Embryonic facial prominence (tissue), 1 donor: ENCODE results near the gene CFAP410.
"Not testable (repeated sequence)": the region's sequence is repeated elsewhere in the genome, so short reads cannot be mapped to it uniquely, and the experiment has no call there.

Experiments
- DNase-seq: peaks from one replicate; pipeline ENCODE4 v3.0.0-alpha.2; 2016; ENCODE audit errors: extremely low spot score

The CFAP410 gene

DNA sequence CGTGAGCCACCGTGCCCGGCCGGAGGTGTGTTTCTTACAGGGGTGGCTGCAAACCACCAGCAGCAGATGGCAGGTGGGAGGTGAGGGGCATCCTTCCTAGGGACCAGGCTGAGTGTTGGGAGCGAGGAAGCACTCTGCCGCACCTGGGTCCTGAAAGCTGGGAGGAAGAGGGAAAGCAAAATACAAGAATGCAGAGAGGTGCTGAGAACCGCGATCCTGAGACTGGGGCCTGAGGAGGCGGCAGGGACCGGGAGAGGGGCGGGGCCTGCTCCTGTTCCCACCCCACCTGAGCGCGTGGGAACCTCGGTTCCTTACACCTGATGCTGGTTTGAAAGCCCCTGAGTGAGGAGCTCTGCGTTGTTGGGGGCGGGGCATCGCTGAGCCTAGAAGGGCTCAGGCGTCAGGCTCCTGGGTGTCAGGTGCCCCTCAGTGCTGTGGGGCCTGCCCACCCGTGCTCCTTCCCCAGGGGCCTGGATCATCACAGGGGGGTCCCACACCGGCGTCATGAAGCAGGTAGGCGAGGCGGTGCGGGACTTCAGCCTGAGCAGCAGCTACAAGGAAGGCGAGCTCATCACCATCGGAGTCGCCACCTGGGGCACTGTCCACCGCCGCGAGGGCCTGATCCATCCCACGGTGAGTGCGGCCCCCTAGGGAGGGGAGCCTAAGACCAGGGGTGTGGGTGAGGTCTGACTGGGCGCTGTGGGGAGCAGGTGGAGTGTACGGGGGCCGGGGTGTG, 29.7 kb upstream of the CFAP410 start:
- DNase-seq: no peak

DNA sequence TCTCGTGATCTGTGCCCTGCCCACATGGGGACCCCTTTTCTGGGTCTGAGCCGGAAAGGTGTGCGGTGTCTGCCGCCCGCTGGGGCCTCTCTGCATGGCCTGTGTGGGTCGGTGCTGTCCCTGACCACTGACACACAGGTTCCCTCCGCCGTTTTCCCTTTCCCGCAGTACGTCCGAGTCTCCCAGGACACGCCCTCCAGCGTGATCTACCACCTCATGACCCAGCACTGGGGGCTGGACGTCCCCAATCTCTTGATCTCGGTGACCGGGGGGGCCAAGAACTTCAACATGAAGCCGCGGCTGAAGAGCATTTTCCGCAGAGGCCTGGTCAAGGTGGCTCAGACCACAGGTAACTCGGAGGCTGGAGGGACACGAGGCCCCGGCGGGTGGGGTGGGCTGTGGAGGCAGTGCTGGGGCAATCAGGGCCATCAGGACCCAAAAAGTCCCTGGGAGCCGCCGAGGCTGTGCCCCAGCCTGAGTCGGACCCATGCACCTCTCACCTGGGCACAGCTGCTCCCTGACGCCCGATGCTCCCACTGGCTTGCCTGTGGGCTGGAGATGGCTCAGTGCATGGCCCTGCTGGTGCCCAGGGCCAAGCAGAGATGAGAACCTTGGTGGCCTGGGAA, 27.5 kb upstream of the CFAP410 start:
- no peak for DNase-seq

DNA sequence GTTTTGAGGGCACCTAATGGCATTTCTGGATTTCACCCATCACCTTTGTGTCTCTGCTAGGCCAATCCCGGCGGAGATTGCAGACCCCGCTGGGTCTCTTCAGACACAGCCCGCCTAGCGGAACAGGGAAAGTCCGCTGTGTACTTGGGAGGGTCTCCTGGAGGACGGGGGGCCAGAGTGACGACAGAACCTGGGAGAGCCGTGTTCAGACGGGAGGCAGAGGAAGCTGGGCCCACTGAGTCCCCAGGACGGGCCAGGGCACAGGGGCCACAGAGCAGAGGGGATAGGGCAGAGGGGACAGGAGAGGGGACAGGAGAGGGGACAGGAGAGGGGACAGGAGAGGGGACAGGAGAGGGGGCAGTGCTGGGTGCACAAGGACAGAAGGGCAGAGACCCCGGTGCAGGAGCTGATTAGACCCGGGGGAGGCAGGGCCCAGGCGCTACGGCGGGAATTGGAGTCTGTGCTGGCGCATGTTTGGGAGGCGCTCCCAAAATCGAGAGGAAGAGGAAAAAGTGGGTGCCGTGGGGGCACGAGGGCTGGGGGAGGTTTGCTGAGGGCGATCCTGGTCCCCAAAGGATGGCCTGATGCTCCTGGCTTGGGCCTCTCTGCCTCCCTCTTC, 26.9 kb upstream of the CFAP410 start:
- DNase-seq: no peak

DNA sequence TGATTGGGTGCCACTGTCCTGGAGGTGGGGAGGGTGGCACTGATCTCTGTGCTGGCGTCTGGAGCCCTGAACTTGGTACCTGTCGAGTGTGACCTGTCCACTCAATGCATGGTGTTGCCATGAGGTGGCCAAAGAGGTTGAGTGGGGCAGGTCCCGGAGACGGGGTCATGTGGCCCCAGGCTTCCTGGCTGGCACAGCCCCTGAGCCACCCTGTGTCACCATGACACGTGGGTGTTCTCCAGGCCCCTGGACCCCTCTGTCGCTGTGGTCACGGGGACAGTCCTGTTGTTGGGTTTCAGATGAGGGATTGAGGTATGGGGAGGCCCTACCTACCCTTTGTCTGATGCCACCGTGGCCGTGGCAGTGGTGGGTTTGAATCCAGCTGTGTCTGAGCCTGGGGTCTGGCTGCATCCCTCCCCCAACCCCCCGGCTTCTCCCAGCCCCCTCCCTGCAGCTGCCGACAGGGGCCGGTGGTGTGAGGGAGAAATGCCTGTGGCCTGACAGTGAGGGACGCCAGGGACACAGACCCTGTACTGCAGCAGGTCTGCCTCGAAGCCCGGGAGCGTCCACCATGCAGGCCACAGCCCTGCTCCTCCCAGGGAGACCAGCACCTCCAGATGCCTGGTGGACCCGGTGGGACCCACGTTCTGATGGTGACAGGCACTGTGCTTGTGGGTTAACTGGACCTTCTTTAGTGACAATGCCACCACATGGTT, 26.2 kb upstream of the CFAP410 start:
- no peak for DNase-seq

DNA sequence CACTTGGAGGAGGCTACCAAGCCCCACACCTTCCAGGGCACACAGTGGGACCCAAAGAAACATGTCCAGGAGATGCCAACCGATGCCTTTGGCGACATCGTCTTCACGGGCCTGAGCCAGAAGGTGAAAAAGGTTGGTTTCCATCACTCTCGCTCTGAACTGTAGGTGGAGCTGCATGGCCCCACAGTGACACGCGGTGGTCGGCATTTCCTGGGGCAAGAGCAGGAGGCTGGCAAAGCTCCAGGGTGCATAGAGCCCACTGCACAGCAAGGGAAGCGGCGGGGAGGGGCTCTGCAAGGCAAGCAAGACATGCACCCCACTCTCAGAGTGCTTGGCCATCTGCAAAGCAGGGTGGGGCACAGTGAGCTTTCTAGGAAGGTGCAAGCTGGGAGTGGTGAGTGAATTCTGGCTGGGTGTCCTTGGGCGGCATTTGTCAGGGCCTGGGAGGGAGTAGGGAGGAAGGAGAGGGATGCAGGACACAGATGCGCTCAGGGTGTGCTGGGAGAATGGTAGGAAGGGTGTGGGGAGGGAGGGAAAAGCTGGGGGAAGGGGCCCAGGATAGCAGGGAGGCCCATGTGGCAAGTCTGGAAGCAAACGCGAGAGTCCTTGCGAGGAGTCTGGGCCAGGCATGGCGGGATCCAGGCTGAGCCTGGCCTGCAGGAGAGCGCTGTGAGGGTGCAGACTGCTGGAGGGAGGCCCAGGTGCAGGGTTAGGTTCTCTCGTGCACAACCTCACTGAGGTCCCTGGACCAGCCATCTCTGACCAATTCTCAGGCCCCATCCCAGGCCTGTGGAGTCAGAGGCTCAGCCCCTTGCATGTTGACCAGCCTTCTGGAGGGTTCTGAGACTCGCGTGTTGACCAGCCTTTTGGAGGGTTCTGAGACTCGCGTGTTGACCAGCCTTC, 25.2 kb upstream of the CFAP410 start:
- DNase-seq: no peak

DNA sequence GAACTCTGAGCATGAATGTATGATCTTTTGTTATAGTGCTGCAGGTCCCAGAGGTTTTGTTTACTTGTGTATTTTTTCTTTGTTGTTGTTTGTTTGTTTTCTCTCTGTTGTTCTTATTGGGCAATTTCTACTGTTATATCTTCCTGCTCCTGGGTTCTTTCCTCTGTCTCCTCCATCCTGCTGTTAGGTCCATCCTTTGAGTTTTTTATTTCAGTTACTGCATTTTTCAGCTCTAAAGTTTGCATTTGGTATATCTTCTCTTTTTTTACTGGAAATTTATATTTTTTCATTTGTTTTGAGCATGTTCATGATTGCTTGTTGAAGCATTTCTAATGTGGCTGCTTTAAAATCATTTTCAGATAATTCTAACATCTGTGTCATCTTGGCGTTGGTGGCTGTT, 24.1 kb upstream of the CFAP410 start:
- DNase-seq: no peak

DNA sequence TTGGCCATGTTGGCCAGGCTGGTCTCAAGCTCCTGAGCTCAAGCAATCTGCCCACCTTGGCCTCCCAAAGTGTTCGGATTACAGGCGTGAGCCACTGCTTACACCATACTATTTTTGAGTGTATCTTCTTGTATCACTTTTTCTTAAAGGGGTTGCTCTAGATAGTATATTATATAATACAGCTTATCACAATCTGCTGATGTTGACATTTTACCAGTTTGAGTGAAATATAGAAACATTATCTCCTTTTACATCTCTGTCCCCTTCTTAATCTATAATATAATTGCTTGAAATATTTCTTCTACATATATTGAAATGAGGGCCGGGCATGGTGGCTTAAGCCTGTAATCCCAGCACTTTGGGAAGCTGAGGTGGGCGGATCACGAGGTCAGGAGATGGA, 22.7 kb upstream of the CFAP410 start:
- not testable (repeated sequence) for DNase-seq

DNA sequence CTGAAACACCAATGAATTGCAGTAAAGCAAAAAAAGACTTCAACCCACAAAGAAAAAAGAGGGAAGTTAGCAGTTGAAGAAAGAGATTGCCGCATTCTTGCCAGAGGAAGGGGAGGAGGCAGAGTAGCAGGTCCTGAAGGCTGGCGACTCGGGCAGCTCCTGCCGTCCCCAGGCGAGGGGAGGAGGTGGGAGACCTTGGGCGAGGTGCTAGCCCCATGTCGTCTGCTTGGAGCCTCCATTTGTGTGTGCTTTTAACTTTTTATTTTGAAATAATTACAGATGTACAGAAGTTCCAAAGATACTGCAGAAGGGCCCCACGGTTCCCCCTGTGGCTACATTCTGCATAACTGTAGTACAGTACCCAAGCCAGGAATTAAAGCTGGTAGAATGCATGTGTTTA, 21.0 kb upstream of the CFAP410 start:
- no peak for DNase-seq

DNA sequence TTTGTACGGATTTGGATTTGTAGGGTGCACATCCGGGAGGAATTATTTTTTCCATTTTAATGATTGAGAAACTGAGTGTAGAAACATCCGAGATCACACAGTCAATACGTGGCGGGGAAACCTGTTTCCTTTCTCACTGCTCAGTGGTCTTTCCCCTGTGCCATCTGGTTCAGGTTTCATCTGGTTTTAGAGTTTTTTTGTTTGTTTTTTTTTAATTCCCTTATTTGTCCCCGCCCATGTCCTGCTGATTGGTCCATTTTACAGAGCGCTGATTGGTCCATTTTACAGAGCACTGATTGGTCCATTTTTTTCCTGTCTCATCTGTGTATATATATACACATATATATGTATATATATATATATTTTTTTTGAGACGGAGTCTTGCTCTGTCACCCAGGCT, 20.2 kb upstream of the CFAP410 start:
- no peak for DNase-seq

DNA sequence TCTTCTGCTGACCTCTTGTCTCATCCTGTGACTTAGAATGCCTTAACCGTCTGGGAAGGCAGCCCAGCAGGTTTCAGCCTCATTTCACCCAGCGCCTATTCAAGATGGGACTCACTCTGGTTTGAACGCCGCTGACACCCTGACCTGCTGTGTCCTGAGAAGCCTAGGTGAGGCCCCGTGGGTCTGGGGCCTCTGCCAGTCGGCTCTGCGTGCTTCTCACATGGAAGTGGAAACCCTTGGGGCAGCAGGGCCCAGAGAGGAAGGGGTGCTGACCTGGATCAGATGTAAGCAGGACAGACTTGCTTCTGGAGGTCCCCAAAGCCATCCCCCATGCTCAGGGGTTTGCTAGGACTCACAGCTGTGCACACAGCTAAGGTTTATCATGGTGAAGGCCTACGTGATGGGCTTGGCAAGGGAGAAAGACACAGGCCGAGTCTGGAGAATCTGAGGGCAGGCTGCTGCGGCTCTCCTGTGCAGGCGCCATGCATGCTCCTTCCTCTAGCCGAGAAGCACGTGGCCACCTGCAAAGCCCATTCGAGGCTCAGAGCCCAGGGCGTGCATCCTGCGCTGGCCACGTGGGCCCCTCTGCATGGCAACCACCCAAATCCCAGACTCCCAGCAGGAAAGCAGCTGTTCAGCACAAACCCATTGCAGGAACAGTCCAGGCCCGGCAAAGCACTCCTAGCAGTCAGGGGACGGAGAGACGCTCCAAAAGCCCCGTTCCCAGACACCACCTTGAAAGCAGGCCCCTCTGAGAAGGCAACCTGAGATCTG, 18.1 kb upstream of the CFAP410 start:
- no peak for DNase-seq

DNA sequence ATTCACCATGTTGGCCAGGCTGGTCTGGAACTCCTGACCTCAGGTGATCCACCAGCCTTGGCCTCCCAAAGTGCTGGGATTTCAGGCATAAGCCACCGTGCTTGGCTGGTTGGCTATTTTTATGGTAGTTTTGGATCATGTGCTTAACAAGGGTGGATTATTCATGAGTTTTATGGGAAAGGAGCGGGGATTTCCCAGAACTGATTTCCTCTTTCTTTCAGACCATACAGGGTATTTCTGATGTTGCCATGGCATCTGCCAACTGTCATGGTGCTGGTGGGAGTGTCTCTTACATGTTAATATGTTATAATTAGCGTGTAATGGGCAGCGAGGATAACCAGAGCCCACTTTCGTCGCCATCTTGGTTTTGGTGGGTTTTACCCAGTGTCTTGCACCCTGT, 17.4 kb upstream of the CFAP410 start:
- no peak for DNase-seq

DNA sequence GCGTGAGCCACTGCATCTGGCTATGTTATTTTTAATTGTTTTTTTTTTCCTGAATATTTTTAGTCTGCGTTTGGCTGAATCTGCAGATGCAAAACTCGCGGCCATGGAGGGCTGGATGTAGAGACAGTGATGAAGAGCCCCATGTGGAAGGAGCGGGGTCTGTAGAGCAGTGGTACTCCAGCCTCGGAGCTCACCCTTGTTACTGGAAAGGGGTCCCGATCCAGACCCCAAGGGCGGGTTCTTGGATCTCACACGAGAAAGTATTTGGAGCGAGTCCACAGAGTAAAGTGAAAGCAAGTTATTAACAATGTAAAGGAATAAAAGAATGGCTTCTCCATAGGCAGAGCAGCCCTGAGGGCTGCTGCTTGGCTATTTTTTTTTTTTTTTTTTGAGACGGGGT, 17.0 kb upstream of the CFAP410 start:
- no peak for DNase-seq

DNA sequence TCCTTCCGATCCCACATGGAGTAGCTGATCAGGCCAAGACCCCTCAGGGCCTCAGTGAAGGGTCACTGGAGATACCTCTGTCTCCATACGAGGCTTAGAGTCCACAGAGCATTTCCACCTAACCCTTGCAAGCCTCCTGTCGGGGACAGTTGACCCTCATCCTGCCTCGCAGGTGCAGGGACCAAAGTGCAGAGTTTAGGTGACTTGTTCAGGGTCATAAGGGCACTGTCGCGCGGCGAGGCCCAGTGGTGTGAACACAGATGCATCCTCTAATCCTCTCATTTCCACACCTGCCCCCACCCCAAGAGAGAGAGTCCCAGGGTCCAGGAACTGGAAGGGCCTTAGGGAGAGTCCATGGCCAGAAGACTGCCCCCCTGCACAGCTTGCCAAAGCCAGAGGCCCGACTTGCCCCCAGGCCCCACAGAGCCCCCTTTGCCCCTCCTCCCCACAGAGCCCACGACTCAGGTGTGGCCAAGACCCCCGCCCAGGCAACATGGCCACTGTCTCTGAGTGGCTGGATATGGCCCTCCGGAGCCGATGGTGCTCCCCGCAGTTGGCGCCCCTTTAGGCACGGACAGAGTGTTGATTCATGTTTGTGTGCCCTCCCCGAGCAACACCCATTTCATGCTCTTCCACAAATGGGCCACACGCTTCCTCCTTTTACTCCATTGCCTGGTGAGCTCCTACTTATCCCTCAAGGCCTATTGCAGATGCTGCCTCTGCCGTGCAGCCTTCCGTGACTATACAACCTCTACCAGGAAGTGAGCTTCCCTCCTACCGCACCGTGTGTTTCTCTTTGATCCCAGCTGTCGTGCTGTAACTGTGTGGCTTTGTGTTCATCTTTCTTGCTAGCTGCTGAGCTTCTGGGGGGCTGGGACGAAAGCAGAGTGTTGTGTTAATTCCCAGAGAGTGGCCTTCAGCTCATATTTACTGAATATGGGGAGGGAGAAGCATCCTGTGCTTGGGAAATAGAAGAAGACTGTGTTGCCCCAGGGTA, 15.9 kb upstream of the CFAP410 start:
- DNase-seq: no peak

DNA sequence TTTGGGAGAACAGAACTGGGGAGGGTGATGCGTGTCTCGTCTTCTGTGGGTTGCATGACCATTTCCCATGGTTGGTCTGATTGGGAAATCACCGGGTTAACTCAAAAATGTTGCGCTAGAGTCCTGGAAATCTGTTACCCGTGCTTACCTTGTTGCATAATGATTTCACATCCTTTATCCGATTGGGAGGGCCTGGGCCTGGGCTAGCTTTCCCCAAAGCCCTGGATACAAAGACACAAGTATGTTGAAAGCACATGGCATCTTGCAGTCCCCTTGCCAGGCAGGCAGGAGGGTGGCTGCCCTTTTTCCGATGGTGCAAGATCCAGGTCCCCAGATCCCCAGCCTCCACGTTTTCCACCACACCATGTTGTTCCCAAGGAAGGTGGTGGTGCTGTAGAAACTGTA, 14.8 kb upstream of the CFAP410 start:
- no peak for DNase-seq

DNA sequence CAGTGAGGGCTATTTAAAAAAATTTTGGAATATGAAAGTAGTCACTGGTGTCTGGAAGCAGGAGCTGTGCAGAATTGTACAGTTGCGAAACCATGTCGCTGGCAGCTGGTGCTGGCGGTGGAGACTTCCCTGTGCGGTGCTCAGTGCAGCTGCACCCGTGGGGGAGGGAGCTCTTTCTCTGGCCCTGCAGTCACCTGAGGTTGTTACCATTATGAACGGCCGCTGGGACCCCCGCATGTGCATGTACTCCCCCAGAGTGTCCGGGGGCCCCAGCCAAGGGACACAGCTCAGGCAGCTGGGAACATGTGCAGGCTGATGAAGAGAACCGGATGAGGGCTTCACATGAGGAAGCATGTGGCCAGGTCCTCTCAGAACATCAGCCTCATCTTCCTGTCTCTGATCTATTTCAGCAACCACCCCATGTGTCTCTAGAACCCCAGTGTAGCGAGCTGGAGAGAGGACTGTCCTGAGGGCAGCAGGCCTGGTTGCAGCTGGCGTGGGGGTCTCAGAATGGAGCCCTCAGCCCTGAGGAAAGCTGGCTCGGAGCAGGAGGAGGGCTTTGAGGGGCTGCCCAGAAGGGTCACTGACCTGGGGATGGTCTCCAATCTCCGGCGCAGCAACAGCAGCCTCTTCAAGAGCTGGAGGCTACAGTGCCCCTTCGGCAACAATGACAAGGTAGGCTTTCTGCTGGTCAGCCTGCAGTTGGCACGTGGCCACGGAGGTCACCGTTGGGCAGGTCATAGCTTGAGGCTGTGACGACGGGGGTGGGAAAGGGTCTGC, 14.2 kb upstream of the CFAP410 start, which contains the start of gene TRPM2:
Gene TRPM2 (plus strand): TSS at position 431 of the 780 bp plus-strand sequence. CDS start 80 bp downstream, at position 511.
- DNase-seq: no peak

DNA sequence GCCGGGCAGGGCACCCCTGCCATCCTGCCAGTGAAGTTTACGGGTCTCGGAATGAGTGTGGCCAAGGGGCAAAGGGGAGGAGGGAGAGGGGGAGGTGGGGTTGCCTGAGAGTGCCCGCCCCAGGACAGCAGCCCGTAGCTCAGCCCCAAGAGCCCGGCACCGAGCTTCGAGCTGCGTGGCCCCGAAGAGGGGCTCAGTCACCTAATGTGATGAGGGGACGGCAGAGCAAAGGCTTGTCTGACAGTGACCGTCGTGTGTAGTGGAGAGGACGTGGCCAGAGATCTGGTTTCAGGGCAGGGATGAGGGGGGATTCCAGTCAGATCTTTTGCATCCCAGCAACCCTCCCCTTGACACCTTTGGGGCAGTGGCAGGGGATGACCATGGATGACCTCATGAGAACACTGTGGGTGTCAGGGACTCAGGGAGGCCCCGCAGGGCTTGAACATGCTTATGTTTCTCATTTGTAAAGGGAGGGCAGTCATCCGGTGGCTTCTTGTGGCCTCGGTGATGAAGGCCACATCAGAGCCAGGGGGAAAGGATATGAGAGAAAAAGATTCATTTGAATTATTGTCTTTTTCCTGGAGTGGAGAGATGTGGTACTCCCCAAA, 13.2 kb upstream of the CFAP410 start:
- no peak for DNase-seq

DNA sequence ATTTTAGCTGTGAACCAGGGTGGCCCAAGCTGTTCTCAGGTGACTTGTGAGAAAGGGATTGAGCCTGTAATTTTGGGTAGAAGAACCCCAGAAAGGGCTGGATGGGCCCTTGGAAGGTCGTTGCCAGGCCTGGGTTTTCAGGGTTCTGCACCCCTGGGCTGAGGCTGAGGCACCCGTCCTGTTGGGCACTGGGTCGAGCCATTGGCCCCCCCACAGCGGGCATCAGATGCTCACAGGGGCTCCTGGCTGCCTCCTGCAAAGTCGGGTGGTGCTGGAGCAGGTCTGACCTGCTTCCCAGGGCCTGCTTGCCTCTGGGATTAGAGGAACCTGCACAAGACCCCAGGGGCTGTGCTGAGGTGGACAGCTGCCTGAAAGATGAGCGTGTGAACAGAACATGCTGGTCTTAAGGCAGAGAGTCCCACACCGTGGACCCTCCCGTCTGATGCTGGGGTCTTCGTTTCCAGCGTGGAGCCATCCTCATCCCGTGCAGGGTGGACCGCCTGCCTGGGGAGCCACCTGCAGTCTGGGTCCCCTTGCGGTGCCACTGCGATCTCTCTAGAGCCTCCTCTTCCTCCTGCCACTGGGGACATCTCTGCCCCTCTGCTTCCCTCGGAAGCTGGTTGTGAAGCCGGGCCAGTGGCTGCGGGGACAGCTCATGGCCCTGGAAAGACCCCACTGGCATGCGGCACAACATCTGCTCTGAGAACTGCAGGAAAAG, 12.5 kb upstream of the CFAP410 start:
- DNase-seq: no peak
